Tibial nerve (tissue), 3 donors: Measurements from ENCODE around the gene PCDH8.

Source experiments
- POLR2A ChIP-seq, 2 donors: fragments of 450-650 bp; IDR thresholded peaks; one replicate each; pipeline ENCODE4 v1.6.1; 2017; ENCODE audit warnings: antibody characterized with exemption in 2 of 2, mild to moderate bottlenecking in 2 of 2, moderate library complexity in 2 of 2
- TF ChIP-seq, protein P1 (sequence below), 5 experiments: fragments of 200-600 bp in 3 of 5; fragments of 450-650 bp in 2 of 5; sonication (generic) in 3 of 5; IDR thresholded peaks; one replicate each; pipeline ENCODE4 v1.5.1; 2016 to 2019; ENCODE audit warnings: antibody characterized with exemption in 5 of 5, mild to moderate bottlenecking in 3 of 5, moderate library complexity in 2 of 5

DNA sequence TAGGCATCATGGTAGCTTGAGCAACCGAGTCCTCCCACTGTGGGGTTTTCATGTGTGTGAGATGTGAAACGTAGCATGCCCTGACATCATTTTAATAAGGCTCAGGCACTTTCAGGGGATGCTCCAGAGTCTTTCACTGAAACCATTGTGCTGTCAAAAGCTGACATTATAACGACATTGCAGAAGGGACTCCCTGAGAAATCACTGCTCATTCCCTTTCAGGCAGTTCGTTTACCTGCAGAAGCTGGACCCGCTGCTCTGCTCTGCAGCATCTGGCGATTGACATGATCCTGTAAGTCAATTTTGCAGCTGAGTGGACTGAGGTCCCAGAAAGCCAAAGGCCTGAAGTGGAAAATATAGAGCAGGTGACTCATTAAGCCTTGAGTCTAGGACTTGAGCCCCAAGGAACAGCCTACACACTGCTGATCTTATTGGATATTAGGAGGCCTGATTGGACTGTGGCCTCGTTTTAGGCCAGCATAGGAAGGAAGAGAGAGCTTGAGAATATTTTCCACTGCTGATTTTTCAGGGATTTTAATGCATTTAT, 54.9 kb downstream of the PCDH8 start:
- TF ChIP-seq, protein P1, sequence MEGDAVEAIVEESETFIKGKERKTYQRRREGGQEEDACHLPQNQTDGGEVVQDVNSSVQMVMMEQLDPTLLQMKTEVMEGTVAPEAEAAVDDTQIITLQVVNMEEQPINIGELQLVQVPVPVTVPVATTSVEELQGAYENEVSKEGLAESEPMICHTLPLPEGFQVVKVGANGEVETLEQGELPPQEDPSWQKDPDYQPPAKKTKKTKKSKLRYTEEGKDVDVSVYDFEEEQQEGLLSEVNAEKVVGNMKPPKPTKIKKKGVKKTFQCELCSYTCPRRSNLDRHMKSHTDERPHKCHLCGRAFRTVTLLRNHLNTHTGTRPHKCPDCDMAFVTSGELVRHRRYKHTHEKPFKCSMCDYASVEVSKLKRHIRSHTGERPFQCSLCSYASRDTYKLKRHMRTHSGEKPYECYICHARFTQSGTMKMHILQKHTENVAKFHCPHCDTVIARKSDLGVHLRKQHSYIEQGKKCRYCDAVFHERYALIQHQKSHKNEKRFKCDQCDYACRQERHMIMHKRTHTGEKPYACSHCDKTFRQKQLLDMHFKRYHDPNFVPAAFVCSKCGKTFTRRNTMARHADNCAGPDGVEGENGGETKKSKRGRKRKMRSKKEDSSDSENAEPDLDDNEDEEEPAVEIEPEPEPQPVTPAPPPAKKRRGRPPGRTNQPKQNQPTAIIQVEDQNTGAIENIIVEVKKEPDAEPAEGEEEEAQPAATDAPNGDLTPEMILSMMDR (IDR thresholded peaks at IDR 0.05) = no peak
- no peak for TF ChIP-seq POLR2A (IDR thresholded peaks at IDR 0.05)
